Natural killer cell (primary cell): Measurements from ENCODE around the gene CROCC2. TPM values are rescaled to one million over a fixed set of nuclear protein-coding genes. Genes with fewer than 3 reads are reported as not detected.

Experiments
- ATAC-seq, 3 donors: fragments of 150-1000 bp in 2 of 3; fragments of 200-7000 bp in 1 of 3; cut with Tn5 transposase; 1 replicate in 1 of 3; 2 replicates in 2 of 3; pipeline ENCODE4 v1.10.0; 2021; ENCODE audit warnings: mild to moderate bottlenecking in 2 of 3, moderate library complexity in 2 of 3
- DNase-seq, 2 donors: peaks; one replicate each; pipeline versions ENCODE4 v3.0.0 to v3.0.0-alpha.2; 2013 to 2021; ENCODE audit warnings: mixed read lengths in 1 of 2
- H3K27ac ChIP-seq: one replicate; pipeline ENCODE4 v1.5.1; 2013; ENCODE audit warnings: mild to moderate bottlenecking, low read length
- H3K27me3 ChIP-seq: one replicate; pipeline ENCODE4 v1.6.1; 2013; ENCODE audit warnings: low read length; ENCODE audit not compliant: control insufficient read depth, insufficient read depth
- H3K36me3 ChIP-seq: one replicate; pipeline ENCODE4 v1.6.1; 2013; ENCODE audit warnings: low read length; ENCODE audit not compliant: control insufficient read depth, insufficient read depth
- H3K4me1 ChIP-seq: one replicate; pipeline ENCODE4 v1.6.1; 2013; ENCODE audit warnings: low read length; ENCODE audit not compliant: control insufficient read depth, insufficient read depth
- H3K4me3 ChIP-seq: one replicate; pipeline ENCODE4 v1.5.1; 2013; ENCODE audit warnings: low read length
- H3K9me3 ChIP-seq: one replicate; pipeline ENCODE4 v1.6.1; 2013; ENCODE audit warnings: low read length; ENCODE audit not compliant: control insufficient read depth, insufficient read depth
- H3K27ac Mint-ChIP-seq, 2 donors: one replicate each; pipeline ENCODE4 v1.8.0; 2022; ENCODE audit warnings: mild to moderate bottlenecking in 2 of 2, mixed read lengths in 2 of 2, moderate library complexity in 1 of 2
- H3K27me3 Mint-ChIP-seq, 2 donors: one replicate each; pipeline ENCODE4 v1.8.0; 2022; ENCODE audit warnings: low read depth in 2 of 2, mixed read lengths in 2 of 2
- H3K36me3 Mint-ChIP-seq: one replicate; pipeline ENCODE4 v1.8.0; 2022; ENCODE audit warnings: mixed read lengths
- H3K4me1 Mint-ChIP-seq, 2 donors: one replicate each; pipeline ENCODE4 v1.8.0; 2022; ENCODE audit warnings: mixed read lengths in 2 of 2
- H3K4me3 Mint-ChIP-seq: one replicate; pipeline ENCODE4 v1.8.0; 2022; ENCODE audit warnings: mild to moderate bottlenecking, moderate library complexity, mixed read lengths
- H3K9me3 Mint-ChIP-seq, 2 donors: one replicate each; pipeline ENCODE4 v1.8.0; 2022; ENCODE audit warnings: mixed read lengths in 2 of 2
- WGBS: methylation state at CpG from one replicate; pipeline ENCODE4 v1.1.7; 2013; ENCODE audit warnings: missing lambda C conversion rate; ENCODE audit not compliant: insufficient coverage; 5-methylcytosine and 5-hydroxymethylcytosine counted together
- intact Hi-C: fragments of 100-400 bp; cut with micrococcal nuclease; formaldehyde crosslinking; loops from one replicate; pipeline ENCODE4 v1.14.2; 2022
- total RNA-seq, 4 donors: library from RNA; stranded (reverse); fragments of 120-200 nt in 1 of 4; gene quantifications; one replicate each; pipeline versions ENCODE4 v1.2.3 to v1.2.4, GENCODE V29; 2013 to 2022
- TF ChIP-seq, protein P1 (sequence below): fragments of 200-600 bp; IDR thresholded peaks from one replicate; pipeline ENCODE4 v1.8.0; 2022; ENCODE audit warnings: antibody characterized with exemption

The CROCC2 gene
- total RNA-seq, 3 donors from 2014 or later (not counting 1 experiment from before 2014, with no cell fraction given): 0.14 TPM; not detected in 2

DNA sequence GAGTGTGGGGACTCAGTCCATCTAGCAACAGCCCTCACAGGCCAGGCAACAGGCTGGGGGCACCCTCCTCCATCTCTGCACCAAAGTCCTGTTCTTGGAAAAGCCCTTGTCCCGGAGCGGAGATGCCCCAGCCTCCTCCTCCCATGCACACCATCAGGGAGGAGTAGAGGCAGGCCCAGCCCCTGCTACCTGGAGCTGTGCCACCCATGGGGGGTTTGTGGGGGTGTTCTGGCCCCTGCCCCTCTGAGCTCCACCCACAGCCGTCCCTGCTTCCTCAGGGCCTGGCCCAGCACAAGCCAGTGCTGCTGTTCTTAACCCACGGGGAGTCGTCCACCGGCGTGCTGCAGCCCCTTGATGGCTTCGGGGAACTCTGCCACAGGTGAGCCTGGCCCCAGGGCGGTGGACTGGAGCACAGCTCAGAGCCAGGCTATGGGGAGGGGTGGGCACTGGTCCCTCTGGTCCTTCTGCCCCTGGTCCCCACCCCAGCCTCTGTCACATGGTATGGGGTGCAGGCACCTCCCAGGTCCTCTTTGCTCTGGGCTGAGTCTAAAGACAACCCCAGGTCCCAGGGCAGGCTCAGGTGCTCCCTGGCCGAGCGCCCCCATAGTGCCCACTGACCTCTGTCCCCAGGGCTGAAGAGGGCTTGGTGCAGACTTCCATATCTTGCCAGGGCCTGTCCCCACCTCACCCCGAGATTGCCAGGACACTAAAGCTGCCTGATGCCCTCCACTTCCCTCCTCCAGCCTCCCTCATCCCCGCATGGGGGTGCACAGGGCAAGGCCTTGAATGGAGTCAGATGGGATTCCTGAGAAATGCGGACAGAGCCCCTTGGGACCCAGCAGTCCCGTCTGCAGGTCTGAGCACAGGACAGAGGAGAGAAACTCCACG is 34.8 kb upstream of the CROCC2 start:
- TF ChIP-seq, protein P1, sequence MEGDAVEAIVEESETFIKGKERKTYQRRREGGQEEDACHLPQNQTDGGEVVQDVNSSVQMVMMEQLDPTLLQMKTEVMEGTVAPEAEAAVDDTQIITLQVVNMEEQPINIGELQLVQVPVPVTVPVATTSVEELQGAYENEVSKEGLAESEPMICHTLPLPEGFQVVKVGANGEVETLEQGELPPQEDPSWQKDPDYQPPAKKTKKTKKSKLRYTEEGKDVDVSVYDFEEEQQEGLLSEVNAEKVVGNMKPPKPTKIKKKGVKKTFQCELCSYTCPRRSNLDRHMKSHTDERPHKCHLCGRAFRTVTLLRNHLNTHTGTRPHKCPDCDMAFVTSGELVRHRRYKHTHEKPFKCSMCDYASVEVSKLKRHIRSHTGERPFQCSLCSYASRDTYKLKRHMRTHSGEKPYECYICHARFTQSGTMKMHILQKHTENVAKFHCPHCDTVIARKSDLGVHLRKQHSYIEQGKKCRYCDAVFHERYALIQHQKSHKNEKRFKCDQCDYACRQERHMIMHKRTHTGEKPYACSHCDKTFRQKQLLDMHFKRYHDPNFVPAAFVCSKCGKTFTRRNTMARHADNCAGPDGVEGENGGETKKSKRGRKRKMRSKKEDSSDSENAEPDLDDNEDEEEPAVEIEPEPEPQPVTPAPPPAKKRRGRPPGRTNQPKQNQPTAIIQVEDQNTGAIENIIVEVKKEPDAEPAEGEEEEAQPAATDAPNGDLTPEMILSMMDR: no peak
- Histone ChIP-seq H3K9me3 (no peaks in the 10 kb centered on the region), H3K27me3 (no peaks in the 10 kb centered on the region), H3K36me3 (no peaks in the 10 kb centered on the region), H3K4me3 (no peak overlapping the region), H3K27ac (no peak overlapping the region), H3K4me1 (no peaks in the 10 kb centered on the region)
- ATAC-seq: no peak
- Mint-ChIP-seq H3K4me3 (no peak overlapping the region), H3K27me3 (no peaks in the 10 kb centered on the region), H3K4me1 (no peaks in the 10 kb centered on the region), H3K36me3 (no peaks in the 10 kb centered on the region), H3K9me3 (no peaks in the 10 kb centered on the region), H3K27ac (no peak overlapping the region)
- intact Hi-C loops: no loop called here
- 85% methylated on average over 16 of the region's 16 CpGs for WGBS
- no peak for DNase-seq

DNA sequence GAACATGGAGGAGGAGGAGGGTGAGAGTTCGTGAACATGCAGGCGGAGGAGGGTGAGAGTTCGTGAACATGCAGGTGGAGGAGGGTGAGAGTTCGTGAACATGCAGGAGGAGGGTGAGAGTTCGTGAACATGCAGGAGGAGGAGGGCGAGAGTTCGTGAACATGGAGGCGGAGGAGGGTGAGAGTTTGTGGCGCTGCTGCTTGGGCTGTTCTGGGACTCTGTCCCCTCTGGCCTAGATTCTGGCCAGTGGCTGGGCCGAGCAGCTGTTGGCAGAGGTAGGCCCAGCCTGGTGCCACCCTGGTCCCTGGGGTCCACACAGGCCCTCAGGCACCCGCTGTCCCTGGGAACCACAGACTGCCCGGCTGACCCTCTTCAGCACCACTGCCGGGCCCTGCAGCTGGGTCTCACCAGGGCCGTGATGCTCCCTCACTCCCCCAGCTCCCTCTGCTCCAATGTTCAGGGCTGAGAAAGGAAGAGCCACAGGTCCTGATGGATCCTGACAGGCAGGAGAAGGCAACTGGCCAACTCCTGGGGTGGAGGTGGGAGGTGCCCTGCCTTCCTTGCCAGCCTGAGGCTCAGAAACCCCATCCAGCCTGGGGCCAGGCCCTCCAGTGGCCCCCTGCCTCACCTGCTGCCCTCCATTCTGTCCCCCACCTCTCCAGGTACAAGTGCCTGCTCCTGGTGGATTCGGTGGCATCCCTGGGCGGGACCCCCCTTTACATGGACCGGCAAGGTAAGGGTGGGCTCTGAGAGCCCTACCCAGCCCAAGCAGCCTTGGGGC is 33.6 kb upstream of the CROCC2 start:
- ATAC-seq: no peak
- Histone ChIP-seq H3K4me3 (no peak overlapping the region), H3K9me3 (no peaks in the 10 kb centered on the region), H3K4me1 (no peaks in the 10 kb centered on the region), H3K27me3 (no peaks in the 10 kb centered on the region), H3K27ac (no peak overlapping the region), H3K36me3 (no peaks in the 10 kb centered on the region)
- Mint-ChIP-seq H3K4me1 (no peaks in the 10 kb centered on the region), H3K9me3 (no peaks in the 10 kb centered on the region), H3K4me3 (no peak overlapping the region), H3K27ac (no peak overlapping the region), H3K27me3 (no peaks in the 10 kb centered on the region), H3K36me3 (no peaks in the 10 kb centered on the region)
- 88% methylated on average over 17 of the region's 17 CpGs for WGBS
- DNase-seq: no peak
- intact Hi-C loops: no loop called here
- TF ChIP-seq, protein P1: no peak

DNA sequence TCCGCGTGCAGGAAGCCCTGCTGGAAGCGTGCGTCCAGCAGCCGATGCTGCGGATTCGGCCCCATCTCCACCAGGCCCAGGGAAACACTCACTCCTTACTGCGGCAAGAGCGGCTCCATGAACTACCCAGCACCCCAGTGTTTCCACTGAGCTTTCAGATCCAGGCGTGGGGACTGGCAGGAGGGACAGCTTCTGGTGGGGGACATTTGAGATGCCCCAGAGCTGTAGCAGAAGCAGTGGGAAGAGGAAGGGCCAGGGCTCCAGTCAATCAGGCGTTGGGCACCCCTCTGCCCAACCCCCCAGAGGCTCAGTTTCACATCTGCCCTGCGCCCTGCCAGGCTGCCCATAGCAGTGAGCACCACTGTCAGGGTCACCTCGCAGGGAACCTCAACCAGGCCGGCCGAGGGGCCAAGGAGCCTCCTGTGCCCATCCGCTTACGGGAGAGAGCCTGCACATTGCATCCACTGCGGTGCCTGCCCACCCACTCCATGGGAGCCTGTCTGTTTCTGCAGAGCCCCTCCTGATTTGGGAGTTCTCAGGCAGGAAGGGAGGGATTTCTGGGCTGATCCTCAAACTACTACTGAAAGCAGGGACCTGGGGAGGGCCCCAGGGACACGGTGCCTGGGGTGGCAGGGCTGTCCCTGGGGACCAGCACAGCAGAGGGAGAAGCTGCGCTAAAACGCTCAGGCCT is 32.9 kb upstream of the CROCC2 start:
- 89% methylated on average over 21 of the region's 21 CpGs for WGBS
- no peak for ATAC-seq
- TF ChIP-seq, protein P1: no peak
- Histone ChIP-seq H3K4me1 (no peaks in the 10 kb centered on the region), H3K9me3 (no peaks in the 10 kb centered on the region), H3K27me3 (no peaks in the 10 kb centered on the region), H3K27ac (no peak overlapping the region), H3K4me3 (no peak overlapping the region), H3K36me3 (no peaks in the 10 kb centered on the region)
- no peak overlapping the region for H3K27ac Mint-ChIP-seq
- H3K4me3 Mint-ChIP-seq: no peak overlapping the region
- H3K27me3 Mint-ChIP-seq: no peaks in the 10 kb centered on the region
- no peaks in the 10 kb centered on the region for H3K9me3 Mint-ChIP-seq
- intact Hi-C loops: no loop called here
- H3K36me3 Mint-ChIP-seq: no peaks in the 10 kb centered on the region
- no peak for DNase-seq
- H3K4me1 Mint-ChIP-seq: no peaks in the 10 kb centered on the region
